Measurements from ENCODE around the gene PSMC3IP. TPM values are rescaled to one million over a fixed set of nuclear protein-coding genes. Genes with fewer than 3 reads are reported as not detected.

PSMC3IP gene
- polyA plus RNA-seq, 1 donor from 2014 or later: 22.5 TPM

DNA sequence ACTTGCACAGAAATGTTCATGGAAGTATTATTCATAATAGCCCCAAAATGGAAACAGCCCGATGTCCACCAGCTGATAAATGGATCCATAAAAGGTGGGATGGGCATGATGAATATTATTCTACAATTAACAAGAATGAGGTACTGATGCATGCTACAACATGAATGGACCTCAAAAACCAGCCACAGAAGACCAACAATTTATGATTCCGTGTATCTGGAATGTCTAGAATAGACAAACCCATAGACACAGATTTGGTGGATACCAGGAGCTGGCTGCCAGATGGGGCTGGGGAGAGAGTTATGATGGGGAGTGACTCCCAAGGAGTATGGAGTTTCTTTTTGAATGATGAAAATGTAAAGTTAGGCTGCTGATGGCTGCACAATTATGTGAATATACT is 52.3 kb downstream of the PSMC3IP start:
- H3K36me3 ChIP-seq (ENCODE audit: insufficient read depth, low read length): no peaks in the 10 kb centered on the region
- no peaks in the 10 kb centered on the region for H3F3A ChIP-seq (ENCODE audit: insufficient read depth, low read length, poor library complexity, severe bottlenecking)
- no peak overlapping the region for H3K4me3 ChIP-seq (ENCODE audit: low read length)
- no peak overlapping the region for H2AFZ ChIP-seq (ENCODE audit: low read depth, low read length)
- no peaks in the 10 kb centered on the region for H3K9me2 ChIP-seq (ENCODE audit: insufficient read depth, low read length)
- no peaks in the 10 kb centered on the region for H3K79me2 ChIP-seq (replicated peaks; ENCODE audit: insufficient read depth, low read length)
- no peak overlapping the region for H3K9ac ChIP-seq (ENCODE audit: low read length)
- H3K27ac ChIP-seq (ENCODE audit: low read length): no peak overlapping the region
- H3K9me3 ChIP-seq (ENCODE audit: low read length): no peaks in the 10 kb centered on the region
- H3K27me3 ChIP-seq (ENCODE audit: insufficient read depth, low read depth, low read length): no peaks in the 10 kb centered on the region
- TF ChIP-seq MXI1 (conservative IDR thresholded peaks at IDR 0.05; ENCODE audit: poor library complexity, severe bottlenecking): no peak
- no peak for TF ChIP-seq EZH2 (IDR thresholded peaks at IDR 0.05; ENCODE audit: borderline replicate concordance, insufficient read depth, low read length, poor library complexity, severe bottlenecking)
- no peak overlapping the region for H3K4me2 ChIP-seq (ENCODE audit: low read length)
- H4K20me1 ChIP-seq (ENCODE audit: insufficient read depth): no peaks in the 10 kb centered on the region

DNA sequence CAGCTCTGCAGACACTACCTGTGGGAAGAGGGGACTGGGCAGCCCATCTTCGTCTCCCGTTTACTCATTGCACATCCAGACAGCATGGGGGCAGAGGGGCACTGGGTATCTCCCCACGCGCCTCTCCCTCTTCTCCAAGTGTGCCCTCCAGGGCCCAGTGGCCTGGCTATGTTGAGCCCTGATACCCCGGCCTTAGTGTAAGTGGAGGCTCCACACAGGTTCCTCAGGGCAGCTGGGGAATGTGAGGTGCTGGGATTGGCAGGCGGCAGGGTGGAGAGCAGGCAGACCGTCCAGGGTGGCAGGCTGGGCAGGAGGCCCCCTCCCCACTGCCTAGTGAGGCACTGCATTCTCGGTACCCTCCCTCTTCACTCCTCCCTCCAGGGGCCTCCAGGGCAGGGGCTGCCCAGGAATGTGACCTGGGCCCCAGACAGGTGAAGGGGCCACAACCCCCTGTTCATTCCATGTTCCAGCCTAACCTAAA is 54.7 kb downstream of the PSMC3IP start:
- H3K9ac ChIP-seq (ENCODE audit: low read length): no peak overlapping the region
- no peaks in the 10 kb centered on the region for H3K27me3 ChIP-seq (ENCODE audit: insufficient read depth, low read depth, low read length)
- H3K36me3 ChIP-seq (ENCODE audit: insufficient read depth, low read length): no peaks in the 10 kb centered on the region
- H3K4me3 ChIP-seq (ENCODE audit: low read length): no peak overlapping the region
- no peaks in the 10 kb centered on the region for H3F3A ChIP-seq (ENCODE audit: insufficient read depth, low read length, poor library complexity, severe bottlenecking)
- no peaks in the 10 kb centered on the region for H3K79me2 ChIP-seq (replicated peaks; ENCODE audit: insufficient read depth, low read length)
- no peak overlapping the region for H2AFZ ChIP-seq (ENCODE audit: low read depth, low read length)
- TF ChIP-seq, protein P1, sequence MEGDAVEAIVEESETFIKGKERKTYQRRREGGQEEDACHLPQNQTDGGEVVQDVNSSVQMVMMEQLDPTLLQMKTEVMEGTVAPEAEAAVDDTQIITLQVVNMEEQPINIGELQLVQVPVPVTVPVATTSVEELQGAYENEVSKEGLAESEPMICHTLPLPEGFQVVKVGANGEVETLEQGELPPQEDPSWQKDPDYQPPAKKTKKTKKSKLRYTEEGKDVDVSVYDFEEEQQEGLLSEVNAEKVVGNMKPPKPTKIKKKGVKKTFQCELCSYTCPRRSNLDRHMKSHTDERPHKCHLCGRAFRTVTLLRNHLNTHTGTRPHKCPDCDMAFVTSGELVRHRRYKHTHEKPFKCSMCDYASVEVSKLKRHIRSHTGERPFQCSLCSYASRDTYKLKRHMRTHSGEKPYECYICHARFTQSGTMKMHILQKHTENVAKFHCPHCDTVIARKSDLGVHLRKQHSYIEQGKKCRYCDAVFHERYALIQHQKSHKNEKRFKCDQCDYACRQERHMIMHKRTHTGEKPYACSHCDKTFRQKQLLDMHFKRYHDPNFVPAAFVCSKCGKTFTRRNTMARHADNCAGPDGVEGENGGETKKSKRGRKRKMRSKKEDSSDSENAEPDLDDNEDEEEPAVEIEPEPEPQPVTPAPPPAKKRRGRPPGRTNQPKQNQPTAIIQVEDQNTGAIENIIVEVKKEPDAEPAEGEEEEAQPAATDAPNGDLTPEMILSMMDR (IDR thresholded peaks at IDR 0.05; ENCODE audit: poor library complexity, severe bottlenecking): no peak
- H3K9me3 ChIP-seq (ENCODE audit: low read length): no peaks in the 10 kb centered on the region
- H3K4me2 ChIP-seq (ENCODE audit: low read length): no peak overlapping the region
- H3K9me2 ChIP-seq (ENCODE audit: insufficient read depth, low read length): no peaks in the 10 kb centered on the region
- H3K27ac ChIP-seq (ENCODE audit: low read length): no peak overlapping the region
- H4K20me1 ChIP-seq (ENCODE audit: insufficient read depth): no peaks in the 10 kb centered on the region

Other genes starting within 250 kb of the PSMC3IP start
- gene STAT3, start 189.3 kb downstream of the PSMC3IP start, polyA plus RNA-seq: 24.2 and 25.5 TPM in 2 replicates
- 0.07 and 0.18 TPM in 2 replicates for gene CAVIN1, start 154.5 kb downstream of the PSMC3IP start, polyA plus RNA-seq
- 92.1 and 94.0 TPM in 2 replicates for gene ATP6V0A1, start 118.9 kb downstream of the PSMC3IP start, polyA plus RNA-seq
- 12.1 and 17.1 TPM in 2 replicates for gene NAGLU, start 41.5 kb downstream of the PSMC3IP start, polyA plus RNA-seq
- 1.0 and 2.1 TPM in 2 replicates for gene HSD17B1, start 24.8 kb downstream of the PSMC3IP start, polyA plus RNA-seq
- 8.2 and 10.1 TPM in 2 replicates for gene COASY, start 15.6 kb downstream of the PSMC3IP start, polyA plus RNA-seq
- 35.7 and 47.2 TPM in 2 replicates for gene MLX, start 10.6 kb downstream of the PSMC3IP start, polyA plus RNA-seq
- 30.1 and 34.6 TPM in 2 replicates for gene RETREG3, start 31.6 kb upstream of the PSMC3IP start, polyA plus RNA-seq
- gene TUBG1, start 32.0 kb upstream of the PSMC3IP start, polyA plus RNA-seq: 14.2 and 22.3 TPM in 2 replicates
- 24.9 and 28.9 TPM in 2 replicates for gene TUBG2, start 81.6 kb upstream of the PSMC3IP start, polyA plus RNA-seq
- gene PLEKHH3, start 99.3 kb upstream of the PSMC3IP start, polyA plus RNA-seq: 18.4 and 20.2 TPM in 2 replicates
- 3.1 and 5.1 TPM in 2 replicates for gene CCR10, start 104.1 kb upstream of the PSMC3IP start, polyA plus RNA-seq
- 21.9 and 23.9 TPM in 2 replicates for gene CNTNAP1, start 104.8 kb upstream of the PSMC3IP start, polyA plus RNA-seq
- 52.5 and 68.3 TPM in 2 replicates for gene EZH1, start 167.3 kb upstream of the PSMC3IP start, polyA plus RNA-seq
- 0.96 and 2.1 TPM in 2 replicates for gene RAMP2, start 183.5 kb upstream of the PSMC3IP start, polyA plus RNA-seq
- gene VPS25, start 195.7 kb upstream of the PSMC3IP start, polyA plus RNA-seq: 128 and 133 TPM in 2 replicates
- 0.10 TPM in 1 of 2 replicates, not detected in the other for gene WNK4, start 202.9 kb upstream of the PSMC3IP start, polyA plus RNA-seq
- 222 and 234 TPM in 2 replicates for gene COA3, start 221.0 kb upstream of the PSMC3IP start, polyA plus RNA-seq
- gene CNTD1, start 221.1 kb upstream of the PSMC3IP start, polyA plus RNA-seq: 0.21 and 1.2 TPM in 2 replicates
- 74.7 and 87.7 TPM in 2 replicates for gene BECN1, start 246.6 kb upstream of the PSMC3IP start, polyA plus RNA-seq